RCC 7860 (cell line): ENCODE data around the gene TNFRSF13B.
"Not testable (repeated sequence)": the region's sequence is repeated elsewhere in the genome, so short reads cannot be mapped to it uniquely, and the experiment has no call there.

Source experiments
- DNase-seq: peaks from one replicate; pipeline ENCODE4 v3.0.0-alpha.2; 2015; ENCODE audit warnings: low spot score
- FAIRE-seq: peaks from 2 replicates; lab custom pipeline; 2012; peaks lifted over from hg19 to GRCh38; lab: Jason Lieb, UNC

TNFRSF13B gene

GRCh38 chr17:16968786-16969185 is 3.1 kb downstream of the TNFRSF13B start:
- DNase-seq (no peak), FAIRE-seq (no peak)

GRCh38 chr17:16962804-16963203 is 9.1 kb downstream of the TNFRSF13B start:
- DNase-seq (peak; percentile 45), FAIRE-seq (peak; percentile 23)

- no peak for FAIRE-seq
- no peak for DNase-seq
These were observed 10.1 kb downstream of the TNFRSF13B start for GRCh38 chr17:16961792-16962191.

GRCh38 chr17:16961022-16961421 is 10.9 kb downstream of the TNFRSF13B start:
- not testable (repeated sequence) for FAIRE-seq, DNase-seq

- DNase-seq, FAIRE-seq: not testable (repeated sequence)
These were observed 16.9 kb downstream of the TNFRSF13B start for GRCh38 chr17:16955011-16955410.

GRCh38 chr17:16954521-16954920 is 17.4 kb downstream of the TNFRSF13B start:
- no peak for FAIRE-seq
- no peak for DNase-seq

GRCh38 chr17:16953841-16954240 is 18.1 kb downstream of the TNFRSF13B start:
- FAIRE-seq (no peak), DNase-seq (no peak)

- DNase-seq: no peak
- FAIRE-seq: no peak
These were observed 18.6 kb downstream of the TNFRSF13B start for GRCh38 chr17:16953347-16953746.

GRCh38 chr17:16952401-16952800 is 19.5 kb downstream of the TNFRSF13B start:
- DNase-seq (no peak), FAIRE-seq (no peak)

- FAIRE-seq (no peak), DNase-seq (no peak)
These were observed 21.4 kb downstream of the TNFRSF13B start for GRCh38 chr17:16950488-16950887.

GRCh38 chr17:16948587-16949376 is 23.1 kb downstream of the TNFRSF13B start:
- no peak for DNase-seq
- no peak for FAIRE-seq

GRCh38 chr17:16947470-16947869 is 24.4 kb downstream of the TNFRSF13B start:
- FAIRE-seq: no peak
- no peak for DNase-seq

GRCh38 chr17:16945663-16946218 is 26.2 kb downstream of the TNFRSF13B start:
- no peak for FAIRE-seq
- DNase-seq: no peak

GRCh38 chr17:16945136-16945482 is 26.8 kb downstream of the TNFRSF13B start:
- FAIRE-seq: no peak

GRCh38 chr17:16944334-16945135 is 27.4 kb downstream of the TNFRSF13B start:
- FAIRE-seq: no peak
- DNase-seq: no peak

More at GRCh38 chr17:16945136-16945482, 26.8 kb downstream of the TNFRSF13B start:
- DNase-seq: no peak

- no peak for DNase-seq
- no peak for FAIRE-seq
These were observed 28.2 kb downstream of the TNFRSF13B start for GRCh38 chr17:16943541-16944333.

- FAIRE-seq: no peak
- no peak for DNase-seq
These were observed 28.9 kb downstream of the TNFRSF13B start for GRCh38 chr17:16943032-16943352.

- no peak for FAIRE-seq
- DNase-seq: no peak
These were observed 29.5 kb downstream of the TNFRSF13B start for GRCh38 chr17:16942141-16943031.

GRCh38 chr17:16941072-16942036 is 30.6 kb downstream of the TNFRSF13B start:
- DNase-seq: no peak
- FAIRE-seq: no peak
